ENCODE results near the gene ID1. TPM values are rescaled to one million over a fixed set of nuclear protein-coding genes. Genes with fewer than 3 reads are reported as not detected.

Gene ID1
- total and polyA plus RNA-seq, 2 of the 13 experiments (the other 11 are each of a cell fraction or from before 2014, with no cell fraction given) = 320 to 419 TPM

GRCh38 chr20:31605902-31606803 lies 1.1 kb downstream of the ID1 start (continued):
- TF ChIP-seq BHLHE40 (IDR thresholded peaks at IDR 0.05; ENCODE audit: low read length) = peak; percentile 2; the same call in 1 of the 2 replicates
- TF ChIP-seq ZNF879 (CRISPR knock-in tag; IDR thresholded peaks at IDR 0.05) = 0 out of 2 replicates have a peak, but pooled peaks have one; percentile 83
- TF ChIP-seq ZBTB7A (CRISPR knock-in tag; IDR thresholded peaks at IDR 0.05) = no peak
- no peak for TF ChIP-seq RARA (CRISPR knock-in tag; IDR thresholded peaks at IDR 0.05)
- peak; percentile 95 for TF ChIP-seq NR2F6 (IDR thresholded peaks at IDR 0.05)
- peak; percentile 84 for TF ChIP-seq NR2F6 (CRISPR knock-in tag; IDR thresholded peaks at IDR 0.05)
- TF ChIP-seq CSRNP2 (CRISPR knock-in tag; conservative IDR thresholded peaks at IDR 0.05; ENCODE audit: low read depth) = peak; percentile 58; the same call in 1 of the 2 replicates
- TF ChIP-seq PCBP1 (IDR thresholded peaks at IDR 0.05; ENCODE audit: borderline replicate concordance, low read depth, low read length) = peak; percentile 76; the same call in 1 of the 2 replicates
- peak; percentile 69; the same call in 1 of the 2 replicates for TF ChIP-seq ZFP41 (CRISPR knock-in tag; IDR thresholded peaks at IDR 0.05; ENCODE audit: borderline replicate concordance)
- TF ChIP-seq ZFP62 (CRISPR knock-in tag; IDR thresholded peaks at IDR 0.05) = peak; percentile 90; the same call in 1 of the 2 replicates
- peak; percentile 1; the same call in 1 of the 2 replicates for TF ChIP-seq SOX13 (IDR thresholded peaks at IDR 0.05)
- TF ChIP-seq SOX13 (CRISPR knock-in tag; conservative IDR thresholded peaks at IDR 0.05 in 1 of 2, IDR thresholded peaks at IDR 0.05 in 1 of 2) = no peak
- 0 out of 2 replicates have a peak, but pooled peaks have one; percentile 87 for TF ChIP-seq ZNF251 (CRISPR knock-in tag; IDR thresholded peaks at IDR 0.05)
- no peak for TF ChIP-seq NCOA2 (CRISPR knock-in tag; IDR thresholded peaks at IDR 0.05)
- TF ChIP-seq ZBTB42 (CRISPR knock-in tag; IDR thresholded peaks at IDR 0.05) = 0 out of 2 replicates have a peak, but pooled peaks have one; percentile 22
- peak; percentile 95 for TF ChIP-seq PCBP2 (optimal IDR thresholded peaks at IDR 0.05; ENCODE audit: low read depth, low read length, poor library complexity, severe bottlenecking)
- TF ChIP-seq CBX2 (IDR thresholded peaks at IDR 0.05; ENCODE audit: low read depth, low read length) = peak; percentile 80
- 0 out of 2 replicates have a peak, but pooled peaks have one; percentile 34 for TF ChIP-seq CBX2 (CRISPR knock-in tag; IDR thresholded peaks at IDR 0.05; ENCODE audit: low read depth)
- TF ChIP-seq NFAT5 (CRISPR knock-in tag; IDR thresholded peaks at IDR 0.05) = peak; percentile 67; the same call in 1 of the 2 replicates
- TF ChIP-seq NFYC (CRISPR knock-in tag; IDR thresholded peaks at IDR 0.05) = no peak; the same call in 1 of the 2 replicates
- TF ChIP-seq DR1 (CRISPR knock-in tag; IDR thresholded peaks at IDR 0.05) = 0 out of 2 replicates have a peak, but pooled peaks have one; percentile 22

Data from HepG2 (cell line).